ENCODE results near the gene TTC7B. TPM values are rescaled to one million over a fixed set of nuclear protein-coding genes. Genes with fewer than 3 reads are reported as not detected.

The TTC7B gene
- polyA plus RNA-seq, 1 donor from 2014 or later, result 19.9 TPM

- no peak overlapping the region for H3K9ac ChIP-seq (ENCODE audit: low read length)
- no peak overlapping the region for H3K27ac ChIP-seq (ENCODE audit: low read length)
- no peak for TF ChIP-seq CTCF (IDR thresholded peaks at IDR 0.05; ENCODE audit: poor library complexity, severe bottlenecking)
- no peak for TF ChIP-seq EZH2 (IDR thresholded peaks at IDR 0.05; ENCODE audit: borderline replicate concordance, insufficient read depth, low read length, poor library complexity, severe bottlenecking)
- no peak for TF ChIP-seq REST (IDR thresholded peaks at IDR 0.05; ENCODE audit: borderline replicate concordance)
- no peak for TF ChIP-seq EP300 (conservative IDR thresholded peaks at IDR 0.05; ENCODE audit: poor library complexity, severe bottlenecking)
- no peak for TF ChIP-seq RAD21 (conservative IDR thresholded peaks at IDR 0.05)
- TF ChIP-seq POLR2AphosphoS5 (IDR thresholded peaks at IDR 0.05), result no peak
- no peak for TF ChIP-seq TAF1 (IDR thresholded peaks at IDR 0.05; ENCODE audit: low read depth)
- TF ChIP-seq SMC3 (conservative IDR thresholded peaks at IDR 0.05; ENCODE audit: poor library complexity), result no peak
- TF ChIP-seq MXI1 (conservative IDR thresholded peaks at IDR 0.05; ENCODE audit: poor library complexity, severe bottlenecking), result no peak
- no peaks in the 10 kb centered on the region for H3K9me3 ChIP-seq (ENCODE audit: low read length)
- no peaks in the 10 kb centered on the region for H3K27me3 ChIP-seq (ENCODE audit: insufficient read depth, low read depth, low read length)
- H3K4me3 ChIP-seq (ENCODE audit: low read length), result no peak overlapping the region
- H4K20me1 ChIP-seq (ENCODE audit: insufficient read depth), result no peaks in the 10 kb centered on the region
- no peaks in the 10 kb centered on the region for H3K79me2 ChIP-seq (replicated peaks; ENCODE audit: insufficient read depth, low read length)
- no peaks in the 10 kb centered on the region for H3F3A ChIP-seq (ENCODE audit: insufficient read depth, low read length, poor library complexity, severe bottlenecking)
- H3K4me2 ChIP-seq (ENCODE audit: low read length), result no peak overlapping the region
- H3K36me3 ChIP-seq (ENCODE audit: insufficient read depth, low read length), result peaks cover 5% of the 10 kb centered on the region
- H2AFZ ChIP-seq (ENCODE audit: low read depth, low read length), result no peak overlapping the region
- H3K9me2 ChIP-seq (ENCODE audit: insufficient read depth, low read length), result no peaks in the 10 kb centered on the region
Measured at GRCh38 chr14:90676912-90677311, 139.3 kb downstream of the TTC7B start.

GRCh38 chr14:90676356-90676755 is 139.9 kb downstream of the TTC7B start:
- Histone ChIP-seq H4K20me1 (ENCODE audit: insufficient read depth) (no peaks in the 10 kb centered on the region), H2AFZ (ENCODE audit: low read depth, low read length) (no peak overlapping the region), H3K36me3 (ENCODE audit: insufficient read depth, low read length) (peaks cover 5% of the 10 kb centered on the region), H3K9me2 (ENCODE audit: insufficient read depth, low read length) (no peaks in the 10 kb centered on the region), H3F3A (ENCODE audit: insufficient read depth, low read length, poor library complexity, severe bottlenecking) (no peaks in the 10 kb centered on the region), H3K27me3 (ENCODE audit: insufficient read depth, low read depth, low read length) (no peaks in the 10 kb centered on the region), H3K4me3 (ENCODE audit: low read length) (no peak overlapping the region), H3K27ac (ENCODE audit: low read length) (no peak overlapping the region), H3K4me2 (ENCODE audit: low read length) (no peak overlapping the region), H3K9me3 (ENCODE audit: low read length) (no peaks in the 10 kb centered on the region), H3K9ac (ENCODE audit: low read length) (no peak overlapping the region), H3K79me2 (replicated peaks; ENCODE audit: insufficient read depth, low read length) (no peaks in the 10 kb centered on the region)
- no peak for TF ChIP-seq RAD21 (conservative IDR thresholded peaks at IDR 0.05)
- TF ChIP-seq EZH2 (IDR thresholded peaks at IDR 0.05; ENCODE audit: borderline replicate concordance, insufficient read depth, low read length, poor library complexity, severe bottlenecking), result no peak
- no peak for TF ChIP-seq REST (IDR thresholded peaks at IDR 0.05; ENCODE audit: borderline replicate concordance)
- TF ChIP-seq TAF1 (IDR thresholded peaks at IDR 0.05; ENCODE audit: low read depth), result no peak
- no peak for TF ChIP-seq EP300 (conservative IDR thresholded peaks at IDR 0.05; ENCODE audit: poor library complexity, severe bottlenecking)
- no peak for TF ChIP-seq CTCF (IDR thresholded peaks at IDR 0.05; ENCODE audit: poor library complexity, severe bottlenecking)
- no peak for TF ChIP-seq SMC3 (conservative IDR thresholded peaks at IDR 0.05; ENCODE audit: poor library complexity)
- no peak for TF ChIP-seq MXI1 (conservative IDR thresholded peaks at IDR 0.05; ENCODE audit: poor library complexity, severe bottlenecking)
- no peak for TF ChIP-seq POLR2AphosphoS5 (IDR thresholded peaks at IDR 0.05)
